Left kidney (tissue), 8 donors: ENCODE results near the gene FRMD4A. TPM values are rescaled to one million over a fixed set of nuclear protein-coding genes. Genes with fewer than 3 reads are reported as not detected.

Experiments
- DNase-seq: peaks from one replicate; pipeline ENCODE4 v3.0.0-alpha.2; 2013
- long read RNA-seq, 8 donors: transcript quantifications; one replicate each; lab custom pipeline, GENCODE V29; 2026
- polyA plus RNA-seq: library from polyadenylated mRNA; unstranded; fragments of 120-200 nt; gene quantifications from one replicate; pipeline ENCODE4 v1.2.1, GENCODE V29; 2013; ENCODE audit not compliant: insufficient read length

The FRMD4A gene
- 85.8 TPM for polyA plus RNA-seq
- long read RNA-seq, donor 1, transcript FRMD4A-209 (3 exons, 1,287 nt), result major isoform, 7 of 11 reads
- long read RNA-seq, donor 1, partial matches to known transcripts, result 0 of 11 reads
- long read RNA-seq, donor 1, other reads (novel, unspliced or antisense), result 0 of 11 reads
- long read RNA-seq, donor 2, transcript FRMD4A-205 (2 exons, 875 nt), result minor isoform, 5 of 19 reads
- long read RNA-seq, donor 2, transcript FRMD4A-209 (3 exons, 1,287 nt), result major isoform, 12 of 19 reads
- long read RNA-seq, donor 2, partial matches to known transcripts, result 0 of 19 reads
- long read RNA-seq, donor 2, other reads (novel, unspliced or antisense), result 0 of 19 reads
- long read RNA-seq, donor 3, partial matches to known transcripts, result 0 of 4 reads
- long read RNA-seq, donor 3, other reads (novel, unspliced or antisense), result 0 of 4 reads
- long read RNA-seq, donor 4, partial matches to known transcripts, result 0 of 2 reads
- long read RNA-seq, donor 4, other reads (novel, unspliced or antisense), result 0 of 2 reads
- long read RNA-seq, donor 5, transcript FRMD4A-209 (3 exons, 1,287 nt), result major isoform, 8 of 8 reads
- long read RNA-seq, donor 5, partial matches to known transcripts, result 0 of 8 reads
- long read RNA-seq, donor 5, other reads (novel, unspliced or antisense), result 0 of 8 reads
- long read RNA-seq, donor 6, transcript FRMD4A-209 (3 exons, 1,287 nt), result major isoform, 9 of 10 reads
- long read RNA-seq, donor 6, partial matches to known transcripts, result 0 of 10 reads
- long read RNA-seq, donor 6, other reads (novel, unspliced or antisense), result 0 of 10 reads
- long read RNA-seq, donor 7, transcript FRMD4A-205 (2 exons, 875 nt), result minor isoform, 6 of 15 reads
- long read RNA-seq, donor 7, transcript FRMD4A-209 (3 exons, 1,287 nt), result major isoform, 8 of 15 reads
- long read RNA-seq, donor 7, partial matches to known transcripts, result 0 of 15 reads
- long read RNA-seq, donor 7, other reads (novel, unspliced or antisense), result 0 of 15 reads
- long read RNA-seq, donor 8, partial matches to known transcripts, result 6 of 8 reads
- long read RNA-seq, donor 8, other reads (novel, unspliced or antisense), result 0 of 8 reads

DNA sequence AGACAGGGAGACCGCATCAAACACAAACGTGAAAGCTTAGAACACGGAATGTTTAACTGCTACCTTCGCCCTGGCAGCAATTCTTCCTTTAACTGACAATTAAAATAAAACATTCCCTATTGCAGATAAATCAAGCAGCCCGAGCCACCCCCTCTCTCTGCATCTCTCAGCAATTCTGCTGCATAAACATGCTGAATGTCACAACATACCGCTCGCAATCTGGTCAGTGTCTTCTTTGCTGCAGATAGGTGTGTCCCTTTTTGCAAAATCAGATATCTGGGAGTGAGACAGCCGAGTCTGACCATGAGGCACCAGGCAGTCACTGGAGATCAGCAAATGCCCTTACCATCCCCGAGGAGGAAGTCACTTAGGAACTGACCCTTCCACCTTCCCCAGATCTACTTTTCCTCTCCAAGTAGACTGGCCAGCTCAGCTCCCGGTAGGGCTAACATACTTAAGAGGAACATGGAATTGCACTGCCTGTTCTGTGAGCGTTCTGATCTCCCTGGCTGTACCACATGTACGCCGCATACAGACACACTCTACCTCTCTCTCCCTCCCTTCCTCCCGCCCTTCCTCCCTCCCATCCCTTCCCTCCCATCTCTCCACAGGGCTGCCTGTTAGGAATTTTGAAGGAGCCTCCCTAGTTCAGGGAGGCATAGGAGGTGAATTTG lies at the start of gene FRMD4A:
TSS of gene FRMD4A (minus strand) at position 537 of the 674 bp plus-strand sequence.
- DNase-seq, result no peak

DNA sequence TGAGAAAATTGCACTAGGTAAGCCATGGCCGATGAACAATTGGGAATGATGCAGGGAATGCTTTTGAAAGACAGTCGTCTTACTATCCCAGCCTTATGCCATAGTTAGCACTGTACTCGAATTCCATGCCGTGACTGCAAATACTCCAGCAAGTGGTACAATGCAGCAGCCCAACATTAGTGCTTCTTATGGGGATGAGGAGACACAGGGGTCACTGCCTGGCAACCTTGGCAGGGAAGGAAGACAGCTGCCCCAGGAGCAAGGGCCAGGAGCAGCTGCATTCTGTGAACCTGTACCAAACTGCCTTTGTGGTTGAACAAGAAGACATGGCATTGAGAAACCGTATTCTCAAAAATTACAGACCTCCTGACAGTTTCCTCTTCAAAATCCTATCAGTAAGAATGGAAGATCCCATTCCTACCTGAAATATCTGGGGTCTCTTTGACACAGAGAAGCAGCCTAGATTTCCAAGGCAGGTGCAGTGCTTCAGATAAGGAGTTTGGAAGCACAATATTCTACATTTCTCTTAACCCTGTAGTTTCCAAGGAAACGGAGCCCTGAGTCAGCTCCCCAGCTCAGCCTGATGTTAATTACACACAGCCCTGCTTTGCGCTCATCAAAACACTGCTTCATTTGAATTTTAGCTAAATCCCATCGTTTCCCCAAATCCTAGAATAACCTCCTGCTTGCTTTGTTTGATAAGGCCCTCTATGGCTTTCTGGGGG lies 49.0 kb upstream of the FRMD4A start:
- no peak for DNase-seq

DNA sequence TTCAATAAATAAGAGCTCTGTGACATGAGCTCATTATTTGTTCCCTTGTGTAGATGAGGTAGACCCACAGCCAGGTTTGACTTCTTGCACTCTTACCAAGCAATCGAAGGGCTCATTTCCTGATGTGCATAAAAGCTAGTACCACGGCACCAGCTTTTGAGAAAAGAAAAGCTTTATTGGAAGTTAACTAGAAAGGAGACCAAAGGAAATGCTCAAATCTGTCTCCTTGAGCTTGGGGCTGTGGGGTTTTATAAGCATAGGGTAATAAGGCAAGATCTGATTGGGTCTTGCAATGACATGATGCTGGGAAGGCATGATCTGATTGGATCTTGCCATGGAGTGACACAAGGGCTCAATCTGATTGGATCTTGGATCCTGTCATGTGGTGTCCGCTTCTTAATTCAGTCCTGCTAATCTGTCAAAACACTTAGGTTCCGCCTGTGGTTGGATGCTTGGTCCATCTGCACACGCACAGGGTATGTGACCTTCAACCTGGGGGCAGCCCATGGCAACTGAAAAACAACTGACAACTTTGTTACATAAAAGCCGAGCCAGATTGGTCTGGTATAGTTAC lies 47.8 kb upstream of the FRMD4A start:
- DNase-seq, result no peak

DNA sequence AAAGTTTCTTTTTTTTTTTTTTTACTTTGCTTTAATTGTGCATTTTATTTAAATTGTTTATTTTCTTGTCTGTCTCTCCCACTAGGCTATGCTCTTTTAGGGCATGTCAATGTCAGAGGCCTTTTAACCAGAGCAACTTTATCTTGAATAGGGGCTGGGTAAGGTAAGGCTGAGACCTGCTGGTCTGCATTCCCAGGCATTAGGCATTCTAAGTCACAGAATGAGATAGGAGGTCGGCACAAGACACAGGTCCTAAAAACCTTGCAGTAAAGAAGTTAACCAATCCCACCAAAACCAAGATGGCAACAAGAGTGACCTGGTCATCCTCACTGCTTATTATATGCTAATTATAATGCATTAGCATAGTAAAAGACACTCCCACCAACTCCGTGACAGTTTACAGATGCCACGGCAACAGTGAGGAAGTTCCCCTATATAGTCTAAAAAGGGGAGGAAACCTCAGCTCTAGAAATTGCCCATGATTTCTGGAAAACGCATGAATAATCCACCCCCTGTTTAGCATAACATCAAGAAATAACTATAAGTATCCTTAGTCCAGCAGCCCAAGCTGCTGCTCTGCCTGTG lies 47.0 kb upstream of the FRMD4A start:
- DNase-seq, result no peak

DNA sequence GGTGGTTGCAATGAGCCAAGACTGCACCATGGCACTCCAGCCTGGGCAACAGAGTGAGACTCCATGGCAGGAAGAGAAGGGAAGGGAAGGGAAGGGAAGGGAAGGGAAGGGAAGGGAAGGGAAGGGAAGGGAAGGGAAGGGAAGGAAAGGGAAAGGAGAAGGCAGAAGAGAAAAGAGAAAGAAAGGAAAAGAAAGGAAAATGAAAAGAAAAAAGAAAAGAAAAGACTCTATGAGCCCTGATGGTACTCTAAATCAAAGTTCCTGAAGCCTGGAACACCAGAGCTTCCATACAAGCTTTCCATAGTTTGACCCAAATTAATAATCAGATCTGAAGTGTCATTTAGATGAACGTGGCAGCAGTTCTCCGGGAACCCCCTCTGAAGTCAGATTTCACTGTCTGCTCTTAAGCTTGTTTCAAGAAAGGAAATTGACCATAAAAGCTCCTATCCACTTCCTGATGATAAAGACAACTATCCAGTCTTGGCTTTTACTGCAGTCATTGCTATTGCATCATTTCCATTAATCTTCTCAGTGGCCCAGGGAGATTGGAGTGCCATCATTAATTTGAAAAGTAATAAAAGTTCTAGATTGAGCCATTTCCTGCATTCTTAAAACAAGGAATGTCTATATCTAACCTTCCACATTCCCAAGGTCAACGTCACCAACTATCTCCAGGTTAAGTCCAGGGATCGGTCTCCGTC lies 44.2 kb upstream of the FRMD4A start:
- DNase-seq, result no peak

DNA sequence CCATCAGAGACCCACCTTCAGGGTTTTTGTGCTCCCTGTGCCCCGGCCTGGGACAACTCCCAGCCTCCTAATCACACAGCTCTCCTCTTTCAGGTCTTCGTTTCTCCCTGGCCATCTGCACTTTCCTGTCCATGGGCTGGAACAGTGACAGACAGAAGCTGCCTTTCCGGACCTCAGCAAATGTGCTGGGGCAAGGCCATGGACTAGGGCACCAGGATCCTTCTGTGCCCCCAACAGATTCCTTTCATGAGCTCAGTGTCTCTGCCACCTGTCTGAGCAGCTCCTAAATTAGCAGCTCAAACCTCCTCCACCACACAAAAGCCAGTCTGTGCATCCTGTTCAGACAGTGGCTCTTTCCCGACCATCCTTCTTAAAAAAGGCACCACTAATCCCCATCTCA lies 41.9 kb upstream of the FRMD4A start:
- DNase-seq, result no peak

DNA sequence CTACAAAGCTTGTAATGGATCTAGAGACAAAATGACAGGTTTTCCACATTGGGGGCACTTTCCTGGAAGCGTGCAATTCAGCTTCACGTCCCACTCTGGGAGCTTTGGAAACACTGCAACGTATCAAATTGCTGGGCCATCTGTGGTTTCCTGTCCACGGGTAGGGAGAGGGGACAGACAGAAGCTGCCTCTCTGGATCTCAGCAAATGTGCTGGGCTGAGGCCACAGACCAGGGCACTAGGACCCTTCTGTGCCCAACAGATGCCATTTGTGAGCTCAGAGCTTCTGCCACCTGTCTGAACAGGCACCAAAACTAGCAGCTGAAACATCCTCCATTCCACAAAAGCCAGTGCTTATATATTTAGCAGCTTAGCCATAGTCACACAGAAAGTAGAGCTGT lies 40.9 kb upstream of the FRMD4A start:
- DNase-seq, result no peak

DNA sequence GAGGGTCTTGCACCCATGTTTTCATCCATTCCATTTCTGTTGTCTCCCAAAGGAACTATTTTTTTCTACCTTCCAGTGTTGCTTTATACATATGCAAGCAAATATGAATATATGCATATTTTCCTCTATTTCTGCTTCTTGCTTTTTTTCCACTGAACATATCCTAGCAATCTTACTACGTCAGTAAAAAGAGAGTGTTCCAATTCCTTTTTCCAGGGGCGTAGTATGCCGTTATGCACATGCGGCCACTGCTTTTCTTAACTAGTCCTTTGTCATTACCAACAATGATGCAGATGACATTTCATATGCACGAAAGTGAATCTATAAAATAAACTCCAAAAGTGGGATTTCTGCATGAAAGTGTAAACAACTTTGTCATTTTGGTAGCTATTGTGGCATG lies 40.2 kb upstream of the FRMD4A start:
- DNase-seq, result no peak

DNA sequence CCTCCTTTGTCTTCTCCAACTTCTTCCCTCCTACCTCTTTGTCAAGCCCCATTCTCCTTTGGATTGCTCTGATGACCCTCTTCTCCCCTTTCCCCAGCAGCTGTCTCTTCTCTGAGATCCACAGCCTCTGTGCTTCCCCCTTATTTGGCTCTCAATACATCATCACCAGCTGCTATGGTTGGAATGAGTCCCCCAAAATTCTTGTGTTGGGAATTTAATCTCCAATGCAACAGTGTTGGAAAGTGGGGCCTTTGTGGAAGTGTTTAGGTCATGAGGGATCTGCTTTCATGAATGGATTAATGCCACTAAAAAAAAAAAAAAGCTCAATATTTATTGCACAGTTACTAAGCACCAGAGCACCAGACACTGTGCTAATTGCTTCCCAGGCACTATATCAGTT lies 39.2 kb upstream of the FRMD4A start:
- no peak for DNase-seq

DNA sequence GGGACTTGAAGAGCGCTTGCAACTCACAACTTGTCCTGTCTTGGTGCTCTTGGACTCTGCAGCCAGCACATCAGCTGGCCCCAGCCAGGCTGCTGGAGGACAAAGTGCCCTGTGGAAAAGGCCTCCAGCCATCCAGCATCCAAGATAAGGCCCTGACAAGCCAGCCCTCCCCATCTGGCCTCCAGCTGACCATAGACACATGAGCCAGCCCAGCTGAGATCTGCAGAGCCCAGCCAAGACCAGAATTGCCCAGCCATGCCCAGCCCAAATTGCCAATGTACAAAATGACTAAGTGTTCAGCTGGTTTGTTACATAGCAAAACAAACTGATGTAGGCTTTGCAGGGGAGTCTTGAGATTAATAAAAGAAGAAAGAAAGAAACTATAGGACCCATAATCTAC lies 36.0 kb upstream of the FRMD4A start:
- DNase-seq, result no peak

DNA sequence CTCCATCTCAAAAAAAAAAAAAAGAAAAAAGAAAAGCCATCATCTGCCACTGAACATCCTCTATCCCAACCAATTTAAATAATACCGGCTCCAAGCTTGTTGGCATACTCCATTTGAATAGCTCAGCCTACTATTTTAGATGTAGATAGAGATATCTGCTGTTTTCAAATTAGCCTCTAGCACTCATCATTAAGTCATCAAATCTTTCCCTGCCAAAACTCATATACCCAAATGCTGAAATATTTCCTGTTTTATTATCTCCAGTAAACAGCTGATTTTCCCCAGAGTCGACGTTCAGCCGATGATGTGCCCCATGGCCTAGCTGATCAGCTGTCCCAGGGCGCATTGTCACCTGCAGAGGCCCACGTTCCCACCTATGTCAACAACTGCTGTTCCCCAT lies 34.5 kb upstream of the FRMD4A start:
- no peak for DNase-seq

DNA sequence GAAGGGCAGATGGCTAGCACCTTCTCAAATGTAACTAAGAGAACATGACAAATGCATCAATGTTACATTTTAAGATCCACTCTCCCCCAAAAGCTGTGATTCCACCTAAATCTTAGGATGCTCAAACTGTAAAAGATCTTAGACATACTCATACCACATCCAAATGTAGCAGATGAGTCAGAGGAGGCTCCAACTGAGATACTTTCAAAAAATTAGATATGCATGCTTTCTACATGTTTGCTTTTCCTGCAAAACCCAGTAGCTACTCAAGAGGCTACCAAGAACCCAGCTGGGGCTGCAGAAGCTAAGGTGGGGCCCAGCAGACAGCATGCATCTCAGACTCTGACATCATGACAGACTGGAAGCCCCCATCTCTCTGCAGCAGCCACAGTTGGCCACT lies 31.4 kb upstream of the FRMD4A start:
- DNase-seq, result no peak

DNA sequence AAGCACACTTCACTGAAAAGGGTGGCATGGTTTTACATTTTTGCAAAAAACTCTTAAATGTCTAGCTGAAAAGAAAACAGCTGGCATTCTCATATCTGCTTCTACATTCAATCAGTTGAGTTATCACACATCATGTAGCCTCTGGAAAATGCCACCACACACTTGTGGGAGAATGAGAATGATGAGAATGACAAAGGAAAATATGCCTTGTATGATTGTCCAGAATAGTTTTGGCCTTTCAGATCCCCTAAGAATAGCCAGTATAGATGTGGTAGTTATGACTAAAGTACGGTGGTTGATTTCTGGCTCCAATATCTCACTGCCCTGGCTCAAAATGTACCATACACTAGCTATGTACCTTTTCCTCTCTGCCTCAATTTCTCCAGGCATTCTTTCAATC lies 30.2 kb upstream of the FRMD4A start:
- DNase-seq, result no peak

DNA sequence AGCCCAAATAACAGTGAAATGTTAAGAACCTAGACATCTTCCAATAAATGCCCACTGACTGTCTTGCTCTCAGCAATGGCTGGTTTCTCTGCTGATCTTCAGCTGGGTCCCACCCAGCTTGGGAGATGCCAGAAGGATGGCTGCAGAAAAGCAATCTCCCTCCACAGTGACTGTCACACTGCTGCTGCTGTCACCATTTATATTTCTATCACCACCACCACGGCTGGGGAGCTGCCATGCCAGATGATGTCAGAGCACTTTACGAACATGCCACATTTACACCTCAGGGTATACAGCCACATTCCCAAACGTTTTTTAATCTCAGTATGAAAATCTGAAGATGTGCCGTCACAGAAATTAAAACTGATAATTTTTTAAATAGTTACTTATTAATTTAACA lies 29.8 kb upstream of the FRMD4A start:
- no peak for DNase-seq

DNA sequence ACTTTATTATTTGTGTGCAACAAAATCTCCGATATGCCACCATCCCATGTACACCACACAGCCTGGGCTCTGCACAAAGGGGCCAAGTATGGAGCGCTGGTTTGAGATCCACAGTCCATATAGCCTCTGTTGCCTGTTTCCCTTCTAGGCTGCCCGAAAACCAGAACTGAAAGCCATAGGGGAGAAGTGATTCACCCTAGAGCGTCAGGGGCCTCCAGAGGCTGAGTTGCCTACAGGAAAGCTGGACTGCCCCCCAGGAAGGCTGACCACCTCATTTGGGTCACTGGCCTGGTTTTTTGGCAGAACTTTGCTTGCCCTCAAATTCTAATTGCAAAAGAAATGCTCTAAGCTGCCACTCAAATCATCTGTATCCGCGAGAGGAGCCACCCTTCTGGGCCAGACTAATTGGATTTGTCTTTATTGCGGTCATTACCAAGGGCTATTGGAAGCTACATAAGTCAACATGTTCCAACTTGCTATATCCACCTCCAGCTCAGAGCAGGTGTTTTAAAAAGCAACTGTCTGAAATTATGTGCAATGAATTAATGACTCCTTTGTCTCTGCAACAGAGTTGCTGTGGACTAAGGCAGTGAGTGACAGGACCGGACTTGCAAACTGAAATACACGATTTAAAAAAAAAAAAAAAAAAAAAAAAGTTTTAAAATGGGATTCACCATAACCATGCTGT lies 28.3 kb upstream of the FRMD4A start:
- DNase-seq, result no peak

DNA sequence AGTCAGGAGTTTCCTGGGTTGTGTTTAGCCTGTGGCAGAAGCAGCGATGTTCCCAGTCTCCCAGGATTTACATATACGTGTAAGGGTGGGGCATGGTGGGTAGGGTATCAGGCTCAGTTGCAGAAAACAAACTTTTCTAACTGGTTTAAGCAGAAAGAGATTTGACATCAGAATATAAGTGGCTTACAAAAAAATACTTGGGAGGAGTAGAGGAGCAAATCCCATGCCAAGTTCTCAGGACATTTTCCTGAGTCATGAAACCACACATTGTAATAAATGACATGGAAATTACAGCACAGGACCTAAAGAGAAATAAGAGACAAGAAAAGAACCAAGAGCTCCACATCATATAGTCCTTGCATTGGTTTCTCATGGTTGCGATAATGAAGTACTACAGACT lies 26.2 kb upstream of the FRMD4A start:
- no peak for DNase-seq

DNA sequence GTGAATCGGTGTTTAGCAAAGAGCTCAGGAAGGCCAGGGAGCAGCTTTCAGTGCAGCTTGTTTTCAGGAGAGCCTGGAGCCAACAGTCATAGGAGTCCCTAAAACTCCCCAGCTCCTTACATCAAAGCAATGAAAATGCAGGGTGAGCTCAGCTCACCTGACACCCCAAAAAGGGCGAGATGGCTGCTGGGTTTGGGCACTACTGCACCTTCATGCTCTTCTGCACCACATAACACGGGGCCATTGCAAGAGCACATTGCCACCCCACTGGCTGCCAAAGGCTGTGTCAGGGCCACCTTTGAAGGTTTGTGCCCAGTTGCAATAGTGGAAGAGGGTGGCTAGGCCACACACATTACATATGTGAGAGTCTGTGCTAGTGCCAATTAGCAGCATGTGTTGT lies 25.0 kb upstream of the FRMD4A start:
- no peak for DNase-seq

DNA sequence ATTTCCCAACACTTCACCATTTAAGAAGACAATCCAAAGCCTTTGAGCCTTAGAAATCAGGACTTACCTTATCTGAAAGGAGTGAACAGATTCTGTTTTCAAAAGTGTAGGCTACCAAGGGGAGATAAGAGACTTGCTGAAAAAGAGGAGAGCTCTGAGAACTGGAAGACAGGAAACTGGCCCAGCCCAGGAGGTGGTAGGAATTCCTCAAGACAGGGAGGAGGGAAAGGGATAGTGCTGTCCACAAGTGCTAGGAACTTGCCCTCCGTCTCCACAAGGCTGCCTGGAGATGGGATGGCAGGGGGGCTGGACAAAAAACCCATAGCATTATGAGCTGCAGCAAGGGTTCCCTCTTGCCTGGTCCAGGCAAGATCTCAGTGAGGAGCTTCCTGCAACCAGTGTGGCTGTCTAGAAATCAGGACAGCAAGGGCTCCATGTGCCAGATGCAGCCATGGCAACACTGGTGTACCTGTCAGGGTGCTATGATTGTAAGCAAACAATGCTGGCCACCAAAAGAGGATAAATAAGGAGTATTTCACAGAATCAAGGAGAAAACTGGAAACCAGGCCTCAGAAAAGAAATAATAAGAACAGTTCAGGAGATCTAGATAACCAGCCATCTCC lies 22.7 kb upstream of the FRMD4A start:
- no peak for DNase-seq

DNA sequence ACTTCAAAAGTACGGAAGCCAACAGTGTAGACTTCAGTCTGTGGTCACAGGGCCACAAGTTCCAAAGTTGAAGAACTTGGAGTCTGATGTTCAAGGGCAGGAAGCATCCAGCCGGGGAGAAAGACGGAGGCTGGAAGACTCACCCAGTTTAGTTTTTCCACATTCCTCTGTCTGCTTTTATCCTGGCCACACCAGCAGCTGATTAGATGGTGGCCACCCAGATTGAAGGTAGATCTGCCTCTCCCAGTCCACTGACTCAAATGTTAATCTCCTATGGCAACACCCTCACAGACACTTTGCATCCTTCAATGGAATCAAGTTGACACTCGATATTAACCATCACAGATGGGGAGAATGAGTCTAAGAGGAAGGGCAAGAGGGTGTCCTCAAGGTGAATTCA lies 19.3 kb upstream of the FRMD4A start:
- no peak for DNase-seq
